OCI-M1 (cell line): Measurements from ENCODE around the gene PLPP3.

Experiments
- DNase-seq: peaks from one replicate; lab custom pipeline; 2025; lab: John Stamatoyannopoulos, UW

PLPP3 gene

DNA sequence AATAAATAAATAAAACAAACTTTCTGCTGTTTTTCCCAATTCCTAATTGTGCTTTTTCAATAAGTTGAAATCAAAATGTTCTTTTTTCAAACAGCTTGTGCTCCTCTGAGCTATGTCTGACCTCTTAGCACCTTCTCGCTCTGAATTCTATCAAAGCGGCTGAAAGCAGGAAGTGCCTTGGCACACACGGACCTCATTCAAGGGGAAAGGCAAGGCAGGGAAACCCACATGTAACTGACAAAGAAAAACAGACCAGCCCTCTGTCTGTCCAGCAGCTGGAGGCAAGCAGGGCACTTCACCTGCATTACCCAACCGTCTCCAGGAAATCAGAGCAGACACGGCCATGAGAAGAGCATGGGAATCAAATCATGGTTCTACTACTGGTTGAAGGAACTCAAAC, 56.7 kb downstream of the PLPP3 start:
- DNase-seq: no peak

DNA sequence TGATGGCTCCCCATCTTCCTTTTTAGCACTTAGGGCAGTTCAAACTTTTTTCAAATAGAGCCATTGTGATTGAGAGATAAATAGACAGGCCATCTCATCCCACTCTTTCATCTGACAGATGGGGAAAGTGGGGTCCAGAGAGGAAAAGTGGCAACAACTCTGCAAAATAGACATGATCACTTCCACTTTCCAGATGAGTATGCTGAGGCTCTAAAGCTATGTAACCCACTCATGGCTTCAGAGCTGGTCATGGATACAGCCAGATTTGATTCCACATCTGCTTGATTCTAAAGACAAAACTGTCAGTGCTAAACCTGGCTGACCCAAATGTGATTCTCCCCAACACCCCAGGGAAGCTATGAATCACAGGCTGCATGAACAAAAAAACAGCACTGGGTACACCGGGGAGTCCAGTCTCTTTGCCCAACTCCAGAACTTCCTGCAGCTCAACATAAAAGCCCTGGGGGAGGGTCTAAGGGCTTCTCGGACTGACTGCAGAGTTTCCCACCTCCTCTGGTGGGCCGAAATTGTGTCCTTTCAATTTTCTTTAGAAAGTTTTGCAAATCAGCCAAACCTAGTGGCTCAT, 59.3 kb downstream of the PLPP3 start:
- DNase-seq: no peak

DNA sequence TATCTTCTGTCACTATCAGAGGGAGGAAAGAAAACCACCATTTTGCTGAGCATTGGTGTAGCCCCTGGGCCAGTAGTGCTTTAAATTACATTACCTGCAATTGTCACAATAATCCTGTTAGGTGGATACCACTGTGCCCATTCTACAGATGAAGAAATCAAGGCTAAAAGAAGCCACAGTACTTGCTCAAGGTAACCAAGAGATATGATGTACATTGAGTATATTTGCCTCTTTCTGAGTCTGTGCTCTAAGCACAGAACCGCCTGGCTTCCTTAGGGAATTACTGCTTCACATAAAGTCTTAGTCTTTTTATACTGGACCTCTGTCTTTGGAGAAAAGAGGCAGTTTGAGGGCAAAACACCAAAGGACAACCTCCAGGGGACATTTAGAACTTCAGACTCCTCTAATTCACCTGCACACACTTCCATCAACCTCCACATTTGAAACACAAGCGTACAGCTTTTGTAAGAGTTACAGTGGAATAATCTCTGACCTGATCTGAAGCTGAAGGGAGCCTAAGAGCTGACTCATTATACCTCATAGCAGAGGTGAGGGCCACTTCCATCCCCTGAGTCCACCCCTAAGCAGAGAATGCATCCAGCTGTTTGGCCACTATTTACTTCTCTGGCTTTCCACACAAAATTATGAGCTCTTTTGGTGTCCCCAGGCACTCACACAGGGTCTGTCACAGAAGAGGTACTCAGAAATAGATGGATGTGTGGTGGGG, 61.8 kb downstream of the PLPP3 start:
- no peak for DNase-seq

DNA sequence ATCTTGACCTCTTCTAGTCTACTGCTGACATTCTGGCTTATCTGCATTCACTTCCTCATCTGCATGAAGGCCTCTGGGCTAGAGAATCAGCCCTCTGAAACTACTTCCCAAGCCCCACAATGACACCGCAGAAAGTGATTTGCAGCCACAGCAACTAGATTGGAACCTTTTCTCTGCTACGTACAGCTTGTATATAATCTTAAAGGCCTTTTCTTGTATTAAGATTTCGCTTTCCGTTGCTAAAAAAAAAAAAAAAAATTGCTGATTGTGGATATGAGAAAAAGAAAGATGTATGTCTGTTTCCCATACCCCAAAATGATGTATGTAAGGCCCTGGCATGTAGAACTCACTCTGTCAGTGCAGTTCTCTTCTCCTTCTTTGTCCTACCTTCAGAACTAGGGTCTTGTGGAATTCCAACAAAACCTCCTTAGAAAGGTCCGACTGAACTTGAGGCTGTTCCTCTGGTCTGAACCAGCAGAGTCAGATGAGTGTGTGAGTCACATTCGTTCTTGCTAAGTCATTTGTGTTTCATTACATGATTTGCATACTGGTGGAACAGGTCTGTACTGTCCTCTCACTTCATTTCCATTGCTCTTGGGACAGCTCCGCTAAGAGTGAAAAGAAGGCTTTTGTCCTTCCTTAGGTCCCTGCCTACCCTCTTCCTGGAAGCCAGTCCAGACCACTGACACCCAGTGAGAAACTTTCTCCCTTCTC, 62.7 kb downstream of the PLPP3 start:
- peak; percentile 84 for DNase-seq

DNA sequence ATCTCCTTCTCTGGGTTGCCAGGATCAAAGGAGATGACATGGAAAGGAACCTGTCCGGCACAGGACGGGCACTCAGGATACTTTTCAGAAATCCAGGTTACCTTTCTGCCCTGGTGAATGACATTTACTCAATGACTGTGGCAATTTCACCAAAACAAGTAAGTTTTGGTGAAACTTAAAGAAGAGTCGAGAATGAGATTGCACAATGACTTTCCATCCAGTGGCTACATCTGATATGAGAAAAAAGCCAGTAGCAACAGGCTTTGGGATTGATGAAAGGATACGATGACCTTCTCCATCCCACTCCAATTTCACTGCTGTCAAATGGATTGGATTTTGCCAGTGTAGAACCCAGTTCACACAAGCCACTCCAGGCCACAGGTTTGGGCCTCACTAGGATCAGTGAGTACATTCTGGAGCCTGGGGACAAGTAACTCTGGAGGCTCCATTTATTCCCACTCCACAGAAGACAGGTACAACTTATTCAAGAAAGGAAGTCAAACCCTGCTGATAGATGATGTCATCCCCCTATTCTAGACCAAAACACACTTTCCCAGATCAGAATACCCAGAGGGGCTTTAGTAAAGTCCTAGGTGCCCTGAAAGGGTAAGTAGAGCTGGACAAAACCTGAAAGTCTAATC, 63.3 kb downstream of the PLPP3 start:
- no peak for DNase-seq

DNA sequence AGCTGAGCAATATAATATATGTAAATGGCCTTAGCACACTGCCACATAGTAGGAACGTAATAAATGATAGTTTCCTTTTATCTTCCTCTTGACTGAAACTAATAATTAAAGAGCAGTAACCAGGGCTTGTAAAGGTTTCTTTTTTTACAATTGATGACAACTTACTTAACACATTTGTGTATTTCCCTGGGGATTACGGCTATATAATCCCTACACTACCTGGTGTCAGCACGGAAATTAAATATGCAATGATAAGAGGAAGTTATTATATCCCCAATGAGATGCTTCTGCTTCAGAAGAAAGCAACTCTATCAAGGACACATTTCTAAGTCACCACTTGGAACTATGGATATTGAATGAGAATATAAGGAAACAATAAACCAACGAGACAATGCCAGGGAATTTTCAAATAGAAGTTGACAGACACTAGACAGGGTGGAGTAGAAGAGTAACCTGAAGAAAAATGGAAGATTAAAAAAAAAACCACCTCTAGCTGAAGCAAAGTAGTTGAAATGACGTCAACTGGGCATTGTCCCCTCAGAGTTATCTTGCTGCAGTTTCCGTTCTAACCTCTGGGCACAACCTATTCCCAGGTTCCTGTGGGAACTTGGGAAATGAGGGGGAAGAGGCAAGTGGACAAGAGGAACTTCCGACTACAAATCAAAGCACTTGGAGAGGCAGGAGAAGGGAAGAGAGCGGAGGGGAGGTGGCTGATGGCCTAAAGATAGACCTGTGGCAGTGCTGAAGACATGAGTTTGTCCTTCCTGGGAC, 66.5 kb downstream of the PLPP3 start:
- DNase-seq: no peak

DNA sequence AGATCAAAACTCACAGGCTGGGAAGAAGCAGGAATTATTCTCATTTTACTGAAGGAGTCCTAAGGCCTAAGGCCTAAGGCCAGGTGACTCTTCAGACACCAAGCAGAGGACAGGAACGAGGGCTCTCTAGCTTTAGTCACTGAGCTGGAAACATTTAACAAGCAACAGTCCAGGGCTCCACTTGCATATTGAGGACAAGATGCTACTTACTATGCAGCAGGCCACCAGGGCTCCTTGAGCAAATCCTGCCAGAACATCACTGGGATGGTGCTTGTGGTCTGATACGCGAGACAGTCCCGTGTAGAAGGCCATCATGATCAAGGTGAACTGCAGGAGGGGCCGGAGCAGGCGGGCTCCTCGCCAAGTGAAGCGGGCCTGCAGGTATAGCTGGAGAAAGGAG, 67.6 kb downstream of the PLPP3 start:
- no peak for DNase-seq

DNA sequence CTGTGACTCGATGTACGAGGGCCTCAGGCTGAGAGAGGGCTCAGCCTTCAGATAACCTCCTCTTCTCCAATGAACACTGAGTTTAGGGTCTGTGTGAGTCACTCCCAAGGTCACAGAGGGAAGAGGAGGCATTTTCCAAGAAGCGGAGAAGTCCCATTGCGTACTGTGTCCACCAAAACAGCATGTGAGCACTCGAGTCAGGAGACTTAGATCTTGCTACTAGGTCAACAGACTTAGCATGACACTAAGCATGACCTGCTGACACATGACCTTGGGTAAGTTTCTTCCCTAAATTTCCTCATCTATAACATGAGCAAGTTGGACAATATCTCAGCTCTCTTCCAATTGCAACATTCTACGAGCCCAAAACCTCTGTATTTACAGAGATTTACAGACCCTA, 68.0 kb downstream of the PLPP3 start:
- no peak for DNase-seq

DNA sequence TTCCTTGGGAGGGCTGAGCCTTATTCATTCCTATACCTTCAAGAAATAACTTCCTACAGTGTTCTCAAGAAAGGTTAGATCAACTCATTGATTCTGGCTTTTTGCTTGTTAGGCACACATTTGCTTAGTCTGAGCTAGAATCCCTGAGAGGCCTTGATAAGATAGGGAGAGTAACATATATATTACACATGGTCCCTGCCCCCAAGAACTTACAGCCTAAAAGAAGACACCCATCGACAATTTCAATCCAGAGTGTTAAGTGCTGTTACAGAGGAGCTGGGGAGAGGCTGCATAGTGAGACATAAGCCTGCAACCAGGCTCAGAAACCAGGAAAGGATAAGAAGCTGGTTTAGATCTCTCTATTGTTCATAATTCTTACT, 68.7 kb downstream of the PLPP3 start:
- no peak for DNase-seq

DNA sequence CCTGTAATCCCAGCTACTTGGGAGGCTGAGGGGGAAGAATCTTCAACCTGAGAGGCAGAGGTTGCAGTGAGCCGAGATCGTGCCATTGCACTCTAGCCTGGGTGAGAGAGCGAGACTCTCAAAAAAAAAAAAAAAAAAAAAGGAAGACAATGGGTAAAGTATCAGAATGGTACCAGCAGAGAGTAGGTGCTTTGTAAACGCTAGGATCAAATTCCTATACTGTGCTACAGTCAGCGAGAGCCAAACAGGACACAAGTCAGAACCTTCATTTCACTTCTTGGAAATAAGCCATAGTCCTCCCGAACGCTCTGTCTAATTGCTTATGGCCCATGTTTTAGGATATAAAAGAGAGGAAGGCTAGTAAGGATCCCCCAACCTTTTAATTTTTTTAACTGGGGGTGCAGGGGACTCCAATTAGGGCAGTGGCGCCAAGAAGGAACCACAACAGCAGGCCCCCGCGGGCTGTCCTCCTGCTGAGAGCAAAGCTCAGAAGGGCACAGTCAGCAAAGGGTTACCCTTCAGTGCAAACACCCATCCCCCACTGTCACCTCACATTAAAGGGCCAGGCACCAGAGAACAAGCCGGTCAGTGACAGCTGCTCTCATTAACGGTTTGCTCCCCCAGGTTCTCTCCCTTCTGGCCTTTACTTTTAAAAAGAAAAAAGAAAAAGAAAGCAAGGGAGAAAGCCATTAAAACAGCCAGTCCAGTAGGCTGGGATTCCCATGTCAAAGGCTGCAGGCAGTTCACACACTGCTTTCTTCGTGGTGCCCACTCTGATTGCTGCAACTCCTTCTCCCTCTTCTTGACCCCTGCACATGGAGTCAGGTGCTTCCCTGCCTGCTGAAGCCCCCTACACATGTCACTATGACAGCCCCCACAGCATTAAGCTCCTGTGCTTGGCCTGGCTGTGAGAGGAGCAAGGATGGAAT, 69.4 kb downstream of the PLPP3 start:
- no peak for DNase-seq

DNA sequence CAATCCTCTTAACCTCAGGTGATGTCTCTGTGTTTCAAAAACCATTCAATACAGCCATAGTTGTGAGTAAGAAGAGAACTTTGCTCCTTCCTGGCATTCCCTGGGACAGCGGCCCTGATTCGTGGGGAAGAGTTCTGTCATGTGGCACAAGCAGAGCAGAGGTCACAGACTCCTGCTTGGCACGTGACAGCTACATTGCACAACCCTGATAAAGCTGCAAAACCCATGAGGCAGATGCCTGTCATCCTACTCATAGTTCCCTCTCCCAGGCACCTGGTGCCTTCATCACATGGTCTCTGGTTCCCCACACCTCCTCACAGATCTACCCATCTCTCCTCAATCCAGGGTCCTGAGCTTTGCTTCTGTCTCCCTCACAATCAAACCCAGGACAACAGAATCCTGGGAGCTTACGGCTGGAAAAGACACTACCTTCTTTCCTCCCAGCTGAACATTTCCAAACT, 70.8 kb downstream of the PLPP3 start:
- DNase-seq: no peak

DNA sequence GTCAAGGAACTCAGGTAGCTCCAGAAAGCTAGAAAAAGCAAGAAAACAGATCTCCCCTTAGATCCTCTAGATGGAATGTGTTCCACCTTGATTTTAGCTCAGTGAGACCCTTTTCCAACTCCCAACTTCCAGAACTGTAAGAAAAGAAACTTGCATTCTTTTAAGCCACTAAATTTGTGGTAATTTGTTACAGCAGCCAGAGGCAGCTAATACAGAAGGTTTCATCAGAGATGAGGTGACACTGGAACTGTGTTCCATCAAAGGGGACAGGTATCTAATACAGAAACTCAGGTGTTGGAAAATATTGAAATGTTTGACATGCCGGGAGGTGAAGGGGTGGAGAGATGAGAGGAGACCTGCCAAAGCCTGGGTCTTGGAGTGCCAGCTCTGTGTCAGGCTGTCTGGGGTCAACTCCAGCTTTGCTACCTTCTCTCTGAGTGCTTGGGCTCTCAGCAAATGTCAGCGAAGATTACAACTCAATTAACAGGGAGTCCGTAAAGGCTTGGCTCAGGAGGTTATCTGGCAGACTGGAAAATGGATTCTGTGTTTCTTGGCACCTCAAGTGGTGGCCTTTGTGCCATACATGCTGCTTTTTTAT, 71.3 kb downstream of the PLPP3 start:
- no peak for DNase-seq

DNA sequence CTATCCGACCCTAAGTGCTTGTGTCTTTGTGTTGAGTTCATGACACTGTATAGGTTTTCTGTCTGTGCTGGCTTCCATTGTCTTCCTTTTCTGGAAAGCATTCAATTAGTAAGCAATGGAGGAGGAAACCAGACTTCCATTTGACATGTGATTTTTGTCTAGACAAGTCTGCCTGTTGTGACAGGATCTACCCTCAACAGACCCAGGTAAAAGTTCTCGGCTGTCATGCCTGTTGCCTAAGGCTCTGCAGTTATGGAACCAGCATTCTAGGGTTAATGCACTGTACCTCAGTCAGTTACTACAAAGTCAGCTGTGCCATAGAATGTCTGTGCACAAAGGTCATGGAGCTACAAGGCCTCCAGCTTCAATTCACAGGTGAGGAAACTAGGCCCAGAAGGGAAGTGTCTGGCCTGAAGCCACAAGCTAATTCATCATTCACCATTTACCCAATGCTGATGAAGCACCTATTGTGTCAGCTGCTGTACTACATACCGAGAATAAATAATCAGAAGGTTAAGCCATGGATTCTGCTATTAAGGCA, 72.3 kb downstream of the PLPP3 start:
- DNase-seq: no peak

DNA sequence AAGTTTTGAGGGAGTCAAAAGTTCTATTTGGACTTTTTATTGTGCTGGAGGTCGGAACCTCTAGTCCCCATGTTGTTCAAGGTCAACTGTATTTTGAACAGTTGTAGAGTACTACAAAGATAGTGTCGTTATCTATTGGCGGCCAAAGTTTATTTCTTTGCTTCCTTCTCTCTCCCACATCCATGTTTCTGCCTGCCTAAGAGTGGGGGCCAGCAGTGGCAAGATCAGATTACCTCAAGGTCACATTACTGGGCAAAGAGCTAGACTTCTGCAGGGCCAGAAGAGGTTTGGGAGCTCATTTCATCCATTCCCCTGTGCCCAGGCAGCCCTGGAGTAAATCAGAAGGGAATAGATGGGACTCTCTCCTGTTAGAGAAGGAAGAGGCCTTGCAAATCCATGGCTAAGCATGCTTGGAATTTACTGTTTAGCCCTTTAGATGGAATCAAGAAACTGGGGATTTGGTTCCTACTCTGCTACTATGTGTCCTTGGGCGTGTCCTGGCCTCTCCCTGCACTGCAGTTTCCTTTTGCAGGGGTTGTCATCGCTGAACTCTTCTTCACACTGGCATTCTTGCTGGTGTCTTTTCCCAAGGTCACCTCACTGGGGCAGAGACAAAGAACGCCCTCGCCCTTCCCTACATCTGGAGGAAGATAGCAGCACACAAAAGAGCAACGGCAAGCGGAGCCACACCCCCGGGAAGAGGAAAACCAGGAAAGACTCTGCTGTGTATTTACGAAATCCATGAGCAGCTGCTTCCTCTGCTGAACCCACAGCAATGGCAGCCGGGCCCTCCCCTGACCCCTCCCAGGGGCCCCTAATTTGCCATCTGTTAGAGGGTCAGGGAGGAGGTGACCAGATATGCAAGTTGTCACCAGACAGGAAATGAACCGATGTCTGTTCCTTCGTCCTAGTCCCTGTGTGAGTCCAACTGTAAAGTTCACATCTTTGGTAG, 73.3 kb downstream of the PLPP3 start:
- no peak for DNase-seq

DNA sequence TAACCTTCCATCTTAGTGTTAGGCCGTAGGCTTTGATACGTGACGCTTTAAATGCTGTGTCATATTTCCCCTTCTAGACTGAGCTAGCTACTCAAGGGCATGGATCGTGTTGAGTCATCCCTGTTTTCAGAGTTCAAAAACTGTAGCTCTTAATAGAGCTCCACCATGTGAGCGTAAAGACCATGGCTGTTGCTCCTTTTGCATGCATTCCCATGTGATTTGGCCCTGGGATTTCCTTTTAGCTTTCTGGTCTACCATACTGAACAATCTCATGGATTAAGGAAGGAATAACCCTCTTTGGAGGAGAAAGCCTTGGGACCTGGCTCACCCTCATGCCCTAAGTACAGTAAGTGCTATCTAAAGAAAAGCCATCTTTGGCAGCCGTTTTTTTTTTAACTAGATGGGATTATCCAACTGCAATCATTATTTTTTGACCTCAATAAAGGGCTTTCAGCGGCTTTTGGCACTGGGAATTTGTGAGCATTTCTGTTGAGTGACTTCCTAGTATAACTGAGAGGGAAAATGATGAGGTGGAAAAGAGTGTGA, 76.6 kb downstream of the PLPP3 start:
- peak; percentile 2 for DNase-seq

DNA sequence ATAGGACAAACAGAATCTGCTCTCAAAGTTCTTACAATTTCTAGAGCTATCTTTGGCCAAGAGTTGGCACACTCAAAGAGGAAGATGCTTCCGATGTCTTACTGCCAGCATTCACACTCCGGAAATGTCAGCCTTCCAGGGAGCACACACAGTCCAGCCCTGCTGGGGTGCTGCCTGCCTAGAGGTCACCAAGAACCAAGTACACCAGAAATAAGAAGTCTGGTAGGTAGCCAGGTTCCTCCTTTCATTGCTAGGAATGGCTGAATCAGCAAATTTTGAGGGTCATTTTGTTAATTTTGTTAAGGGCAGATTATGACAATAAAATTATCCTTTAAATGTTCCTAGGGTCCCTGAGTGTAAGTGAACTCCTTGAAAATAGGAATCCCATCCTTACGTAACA, 77.5 kb downstream of the PLPP3 start:
- no peak for DNase-seq

DNA sequence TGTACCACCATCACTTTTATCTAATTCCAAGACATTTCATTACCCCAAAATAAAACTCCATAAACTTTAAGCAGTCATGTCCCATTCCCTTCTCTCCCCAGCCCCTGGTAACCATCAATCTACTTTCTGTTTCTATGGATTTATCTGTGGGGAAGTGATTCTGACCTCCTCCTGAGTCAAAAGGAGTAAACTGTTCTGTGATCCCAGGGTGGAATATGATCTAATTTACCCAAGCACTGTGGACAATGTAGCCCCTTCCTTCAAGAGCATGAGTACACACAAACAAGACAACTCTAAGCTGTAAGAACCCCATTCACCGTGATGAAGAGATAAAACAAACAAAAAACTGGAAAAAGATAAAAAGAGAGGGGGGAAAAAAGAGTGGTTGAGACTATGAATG, 77.9 kb downstream of the PLPP3 start:
- no peak for DNase-seq

DNA sequence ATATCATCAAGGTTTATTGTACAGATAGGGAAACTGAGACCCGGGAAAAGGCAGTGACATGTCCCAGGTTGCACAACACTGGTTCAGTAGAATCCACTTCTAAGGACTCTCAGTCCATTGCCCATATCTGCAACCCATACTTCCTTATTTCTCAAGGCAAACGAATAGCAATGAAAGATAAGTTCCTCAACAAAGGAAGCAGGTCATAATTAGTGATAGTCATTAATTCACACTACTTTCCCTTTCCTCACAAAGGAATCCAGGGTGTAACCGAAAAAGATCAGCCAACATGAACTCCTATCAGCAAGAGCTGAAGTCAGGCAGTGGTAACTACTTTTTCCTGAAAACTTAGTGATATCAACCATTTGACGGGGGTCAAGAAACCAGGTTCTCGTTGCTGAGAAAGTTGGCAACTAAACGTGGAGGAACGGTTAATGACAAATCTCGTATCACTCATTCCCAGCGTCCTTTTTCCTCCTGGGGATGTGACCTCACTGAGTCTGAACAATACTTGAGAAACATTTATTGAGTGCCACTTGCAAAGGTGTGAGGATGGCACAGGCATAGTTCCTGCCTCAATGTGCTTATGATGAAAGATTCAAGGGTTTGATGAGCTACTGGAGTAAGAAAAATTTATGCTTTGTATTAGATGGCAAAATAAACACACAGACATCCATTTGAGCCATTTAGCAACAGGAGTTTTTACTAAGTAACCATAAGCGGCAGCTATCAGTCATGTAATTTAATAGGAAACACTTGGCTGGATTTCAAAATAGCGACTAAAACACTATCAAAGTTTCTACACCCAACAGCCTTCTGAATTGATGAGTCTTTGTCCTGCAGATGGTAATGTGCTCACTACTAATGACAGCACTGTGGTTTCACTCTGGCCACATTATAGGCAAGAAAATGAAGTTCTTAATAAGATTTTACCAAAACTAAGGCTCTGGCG, 82.3 kb downstream of the PLPP3 start:
- no peak for DNase-seq
